HL-60 (cell line): ENCODE results near the gene TASOR2.

ENCODE experiments used
- GABPA ChIP-seq: IDR thresholded peaks from 2 replicates; pipeline ENCODE4 v1.6.1; 2012; ENCODE audit warnings: low read depth
- POLR2AphosphoS5 ChIP-seq: IDR thresholded peaks from 2 replicates; pipeline ENCODE4 v1.6.1; 2012; ENCODE audit warnings: low read depth
- SPI1 ChIP-seq: IDR thresholded peaks from 2 replicates; pipeline ENCODE4 v1.6.1; 2012; ENCODE audit warnings: low read depth, mild to moderate bottlenecking, borderline replicate concordance
- TF ChIP-seq, protein P1 (sequence below): IDR thresholded peaks from one replicate; pipeline ENCODE4 v1.5.1; 2011; ENCODE audit warnings: low read length, control low read depth, inconsistent platforms; ENCODE audit not compliant: insufficient read depth

DNA sequence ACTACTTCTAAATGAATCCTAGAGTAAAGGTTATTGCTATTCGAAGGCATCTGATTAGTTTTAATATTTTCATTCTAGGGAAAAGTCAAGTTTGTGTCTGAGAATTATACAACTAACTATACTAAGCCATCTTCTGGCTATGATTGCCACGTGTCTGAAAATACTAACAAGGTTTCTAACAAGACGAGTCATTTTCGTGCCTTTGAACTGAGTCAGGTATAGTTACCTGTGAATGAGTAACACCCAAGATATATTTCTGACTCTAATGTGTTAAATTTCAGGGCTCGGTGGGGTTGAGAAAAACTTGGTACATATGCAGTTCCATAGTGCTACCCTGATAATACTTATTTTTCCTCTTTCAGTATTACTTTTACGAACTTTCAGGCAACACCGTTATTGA is 35.5 kb downstream of the TASOR2 start:
- TF ChIP-seq, protein P1, sequence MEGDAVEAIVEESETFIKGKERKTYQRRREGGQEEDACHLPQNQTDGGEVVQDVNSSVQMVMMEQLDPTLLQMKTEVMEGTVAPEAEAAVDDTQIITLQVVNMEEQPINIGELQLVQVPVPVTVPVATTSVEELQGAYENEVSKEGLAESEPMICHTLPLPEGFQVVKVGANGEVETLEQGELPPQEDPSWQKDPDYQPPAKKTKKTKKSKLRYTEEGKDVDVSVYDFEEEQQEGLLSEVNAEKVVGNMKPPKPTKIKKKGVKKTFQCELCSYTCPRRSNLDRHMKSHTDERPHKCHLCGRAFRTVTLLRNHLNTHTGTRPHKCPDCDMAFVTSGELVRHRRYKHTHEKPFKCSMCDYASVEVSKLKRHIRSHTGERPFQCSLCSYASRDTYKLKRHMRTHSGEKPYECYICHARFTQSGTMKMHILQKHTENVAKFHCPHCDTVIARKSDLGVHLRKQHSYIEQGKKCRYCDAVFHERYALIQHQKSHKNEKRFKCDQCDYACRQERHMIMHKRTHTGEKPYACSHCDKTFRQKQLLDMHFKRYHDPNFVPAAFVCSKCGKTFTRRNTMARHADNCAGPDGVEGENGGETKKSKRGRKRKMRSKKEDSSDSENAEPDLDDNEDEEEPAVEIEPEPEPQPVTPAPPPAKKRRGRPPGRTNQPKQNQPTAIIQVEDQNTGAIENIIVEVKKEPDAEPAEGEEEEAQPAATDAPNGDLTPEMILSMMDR = no peak
- TF ChIP-seq POLR2AphosphoS5 (no peak), GABPA (no peak), SPI1 (no peak)
